HTR-8/SVneo (cell line): ENCODE measurements around the gene DUSP10.

Source experiments
- DNase-seq: peaks from one replicate; pipeline ENCODE4 v3.0.0; 2011; ENCODE audit warnings: low spot score, mixed read lengths; ENCODE audit not compliant: insufficient read length
- FAIRE-seq: peaks from 2 replicates; lab custom pipeline; 2011; peaks lifted over from hg19 to GRCh38; lab: Jason Lieb, UNC

Gene DUSP10

DNA sequence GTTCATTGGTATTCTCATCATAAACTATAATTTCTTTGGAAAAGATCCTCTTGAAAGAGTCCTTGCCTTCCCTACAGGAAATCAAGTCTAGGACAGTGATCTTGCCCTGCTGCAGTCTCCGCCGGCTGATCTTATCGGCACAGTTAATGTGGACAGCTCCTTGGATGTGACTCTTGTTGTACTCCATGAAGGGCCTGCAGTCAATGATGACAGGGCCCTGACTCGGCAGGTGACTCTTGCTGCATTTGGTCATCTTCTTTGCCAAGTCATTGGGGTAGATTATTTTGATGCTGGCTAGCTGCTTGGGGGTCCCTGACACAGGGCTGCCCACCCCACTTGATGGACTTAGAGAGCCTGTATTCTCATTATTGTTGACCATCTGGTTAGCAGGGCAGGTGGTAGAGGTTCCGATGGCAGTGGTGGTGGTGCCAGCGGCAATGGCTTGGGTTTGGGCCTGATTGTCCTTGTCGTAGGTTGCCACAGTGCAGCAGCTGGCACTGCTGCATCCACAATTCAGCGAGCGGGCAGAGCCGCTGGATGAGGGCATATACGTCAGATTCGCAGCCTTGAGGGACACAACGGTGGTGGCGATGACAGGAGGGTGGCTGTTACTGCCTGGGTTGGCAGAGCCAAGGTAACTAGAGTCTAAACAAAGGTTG lies 2.7 kb downstream of the DUSP10 start:
- DNase-seq: no peak
- FAIRE-seq: no peak

DNA sequence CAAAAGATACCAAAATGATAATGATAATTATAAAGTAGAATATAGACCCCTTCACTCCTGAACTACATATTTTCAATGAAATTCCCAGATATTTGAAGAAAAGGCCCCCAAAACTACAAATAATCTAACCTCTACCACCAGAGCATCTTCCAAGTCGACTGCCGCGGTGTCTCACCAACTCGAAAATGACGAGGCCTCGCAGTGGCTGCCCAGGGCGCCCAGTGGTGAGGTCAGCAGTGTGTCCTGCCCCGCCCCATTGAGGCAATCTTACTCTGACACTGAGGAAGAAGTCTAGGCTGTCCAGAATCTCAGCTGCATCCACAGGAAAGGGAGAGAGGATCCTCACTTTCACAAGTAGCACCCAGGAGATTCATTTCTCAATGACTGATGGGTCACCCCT lies 5.2 kb downstream of the DUSP10 start:
- DNase-seq: no peak
- FAIRE-seq: no peak

DNA sequence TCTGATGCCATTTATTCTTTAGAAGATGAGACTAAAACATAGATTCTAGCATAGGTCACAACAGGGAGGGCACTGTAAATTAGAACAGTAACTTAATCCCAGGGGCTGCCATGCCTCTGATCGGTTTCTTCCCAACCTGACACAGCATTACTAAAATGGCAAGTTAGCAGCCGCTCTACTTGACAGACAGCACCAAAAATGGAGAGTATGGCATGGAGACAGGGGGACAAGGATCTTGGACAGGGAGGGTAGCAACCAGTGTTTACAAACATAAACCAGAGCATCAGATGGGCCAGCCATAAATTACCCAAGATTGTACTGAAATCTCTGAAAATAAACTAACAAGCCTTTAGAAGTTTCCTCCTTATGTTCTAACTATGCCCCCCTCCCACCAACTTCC lies 5.9 kb downstream of the DUSP10 start:
- FAIRE-seq (no peak), DNase-seq (no peak)

DNA sequence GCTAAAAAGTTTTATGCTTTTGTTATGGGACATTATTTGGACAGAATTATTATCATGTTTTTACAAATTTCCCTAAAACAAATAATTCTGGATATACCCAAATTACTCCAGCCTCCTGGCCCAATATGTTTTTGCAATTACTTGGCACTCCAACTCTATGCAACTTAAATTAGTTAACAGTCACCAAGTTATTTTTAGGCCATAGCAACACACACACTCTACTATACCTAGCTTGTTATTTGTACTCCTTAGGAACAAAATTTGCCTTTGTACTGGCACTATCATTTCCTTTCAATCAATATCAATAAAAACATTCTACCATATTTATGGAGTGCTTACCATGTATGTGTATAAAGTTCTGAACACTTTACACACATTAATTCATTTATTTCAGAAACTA lies 7.7 kb downstream of the DUSP10 start:
- FAIRE-seq: no peak

DNA sequence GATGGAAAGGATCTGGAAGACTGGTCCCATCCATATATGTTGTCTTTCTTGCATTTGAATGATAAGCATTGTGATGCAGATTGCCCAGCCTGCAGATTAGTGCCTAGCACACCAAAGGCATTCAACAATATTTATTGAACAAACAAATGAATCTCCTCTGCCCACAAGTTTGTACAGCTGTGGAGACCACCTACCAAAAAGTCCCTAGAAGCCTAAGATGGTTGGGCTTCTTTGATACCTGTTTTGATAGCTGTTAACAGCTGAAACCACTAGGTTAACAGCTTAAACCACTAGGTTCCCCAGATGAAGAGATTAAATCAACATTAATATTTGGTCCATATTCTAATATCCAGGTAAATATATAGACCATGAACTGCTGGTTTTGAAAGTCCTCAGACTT lies 9.8 kb downstream of the DUSP10 start:
- no peak for FAIRE-seq

More for the DNA sequence above, 7.7 kb downstream of the DUSP10 start:
- DNase-seq: no peak

DNA sequence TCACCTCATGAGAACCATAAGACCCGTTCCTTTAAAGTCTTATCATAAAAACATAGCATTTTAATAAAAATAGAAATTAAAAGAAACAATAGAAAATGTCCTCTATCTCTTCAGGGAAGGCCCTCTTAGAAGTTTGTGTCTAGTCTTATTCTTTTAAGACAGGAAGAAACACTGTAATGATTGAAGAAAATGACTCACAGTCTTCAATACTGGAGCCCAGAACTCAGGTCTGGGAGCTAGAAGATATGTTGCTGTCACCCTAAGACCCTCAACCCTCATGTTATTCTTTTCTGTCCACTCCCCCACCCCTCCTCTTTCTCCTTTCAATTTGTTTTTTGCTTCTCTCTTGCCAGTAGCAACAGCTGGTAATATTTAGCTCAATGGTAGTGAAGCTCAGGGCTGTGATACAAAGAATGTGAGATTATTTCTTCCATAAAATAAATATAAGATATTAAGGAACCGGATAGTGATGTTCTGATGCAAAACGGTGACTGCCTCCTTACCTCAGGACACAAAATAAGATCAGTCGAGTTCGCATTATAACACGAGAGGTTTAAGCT lies 12.0 kb downstream of the DUSP10 start:
- DNase-seq: no peak
- FAIRE-seq: no peak

More for the DNA sequence above, 9.8 kb downstream of the DUSP10 start:
- no peak for DNase-seq

DNA sequence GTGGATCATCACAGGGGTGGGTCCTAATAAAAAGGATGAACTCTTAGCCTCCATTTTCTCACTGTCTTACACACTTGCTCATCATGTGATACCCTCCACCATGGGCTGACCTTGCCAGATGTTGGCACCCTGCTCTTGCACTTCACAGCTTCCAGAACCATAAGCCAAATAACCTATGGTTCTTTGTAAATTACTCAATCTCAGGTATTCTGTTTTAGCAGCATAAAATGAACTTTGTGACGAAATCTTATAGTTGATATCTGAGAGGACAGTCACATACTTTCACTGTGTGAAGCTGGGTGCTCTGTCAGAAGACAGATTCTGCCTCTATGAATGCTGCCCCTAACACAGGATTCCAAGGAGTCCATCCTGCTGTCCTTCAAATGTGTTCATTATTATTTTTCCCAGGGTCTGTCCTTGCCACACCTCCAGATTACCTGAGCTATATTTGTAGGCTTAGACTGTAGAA lies 13.8 kb downstream of the DUSP10 start:
- DNase-seq (no peak), FAIRE-seq (no peak)

DNA sequence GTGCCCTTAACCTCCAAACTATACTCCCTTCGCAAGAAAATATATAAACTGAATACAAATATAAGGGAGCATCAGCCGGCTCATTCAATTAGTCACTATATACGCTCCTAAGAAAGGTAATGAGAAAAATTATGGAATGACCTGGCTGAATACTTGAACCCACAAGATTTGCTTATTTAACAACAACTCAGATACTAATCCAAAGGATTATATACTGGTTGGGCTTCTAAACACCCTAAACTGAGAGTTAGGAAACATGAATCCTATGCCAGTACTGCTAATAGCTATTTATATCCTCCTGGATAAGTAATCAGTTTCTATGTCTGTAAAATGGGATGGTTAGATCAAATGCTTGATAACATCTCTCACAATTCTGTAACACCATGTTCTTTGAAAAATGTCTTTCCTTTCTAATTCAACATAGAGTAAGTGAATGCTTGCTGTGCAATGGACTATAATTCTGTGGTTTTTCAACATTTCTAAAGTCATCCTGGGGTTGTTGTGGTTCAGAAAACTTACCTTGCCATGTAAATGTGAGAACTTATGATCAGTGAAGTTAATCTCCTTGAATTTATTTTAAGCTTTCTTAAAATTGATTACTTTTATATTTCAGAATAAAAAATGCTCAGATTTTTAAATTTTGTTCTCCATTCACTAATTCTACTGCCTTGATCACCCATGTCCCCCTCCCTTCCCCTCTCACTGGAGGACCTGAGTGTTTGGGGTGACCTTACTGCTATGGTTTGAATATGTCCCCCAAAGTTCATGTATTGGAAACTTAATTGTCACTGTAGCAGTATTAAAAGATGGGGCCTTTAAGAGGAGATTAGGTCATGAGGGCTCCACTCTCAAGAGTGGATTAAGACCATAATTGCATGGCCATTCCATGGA lies 14.5 kb downstream of the DUSP10 start:
- DNase-seq: no peak
- FAIRE-seq: no peak

DNA sequence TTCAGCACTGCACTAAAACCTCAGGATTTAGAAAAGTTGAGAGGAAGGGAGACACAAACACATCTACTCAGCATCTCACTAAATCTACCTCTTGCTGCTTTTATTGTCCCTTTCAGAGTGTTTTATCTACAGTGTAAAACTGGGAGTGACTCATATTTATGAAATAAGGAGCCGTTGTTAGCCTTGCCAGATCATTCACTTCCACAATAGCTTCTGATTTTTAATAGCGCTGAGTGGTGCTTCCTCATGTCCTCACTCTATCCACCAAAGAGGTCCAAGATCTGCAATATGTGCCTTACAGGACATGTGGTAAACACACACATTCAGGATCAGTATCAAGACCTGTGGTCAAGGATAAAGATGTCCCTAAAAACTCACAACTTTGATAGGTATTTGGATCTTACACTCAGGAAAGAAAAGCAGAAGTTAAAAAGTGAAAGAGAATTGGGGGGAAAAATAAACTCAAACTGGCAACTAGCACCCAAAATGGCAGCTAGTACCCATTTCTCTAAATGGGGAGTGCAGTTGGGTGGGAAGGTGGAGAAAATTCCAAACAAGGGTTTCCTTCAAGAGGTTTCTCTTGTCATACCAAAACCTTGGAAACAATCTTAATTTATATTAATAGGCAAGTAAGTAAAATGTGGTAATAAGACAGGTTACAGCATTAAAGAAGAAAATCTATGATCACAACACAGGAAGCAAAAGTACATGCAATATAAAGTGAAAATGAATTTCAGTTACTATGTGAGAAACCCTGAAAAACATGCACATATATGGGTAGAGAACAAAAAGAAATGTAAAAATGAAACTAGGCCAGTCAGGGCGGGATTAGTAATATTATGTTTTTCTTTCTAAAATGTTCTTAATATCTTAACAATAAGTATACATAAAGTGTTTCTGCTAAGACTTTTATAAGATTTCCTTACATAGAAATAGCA lies 15.9 kb downstream of the DUSP10 start:
- FAIRE-seq (peak; percentile 77), DNase-seq (no peak)

DNA sequence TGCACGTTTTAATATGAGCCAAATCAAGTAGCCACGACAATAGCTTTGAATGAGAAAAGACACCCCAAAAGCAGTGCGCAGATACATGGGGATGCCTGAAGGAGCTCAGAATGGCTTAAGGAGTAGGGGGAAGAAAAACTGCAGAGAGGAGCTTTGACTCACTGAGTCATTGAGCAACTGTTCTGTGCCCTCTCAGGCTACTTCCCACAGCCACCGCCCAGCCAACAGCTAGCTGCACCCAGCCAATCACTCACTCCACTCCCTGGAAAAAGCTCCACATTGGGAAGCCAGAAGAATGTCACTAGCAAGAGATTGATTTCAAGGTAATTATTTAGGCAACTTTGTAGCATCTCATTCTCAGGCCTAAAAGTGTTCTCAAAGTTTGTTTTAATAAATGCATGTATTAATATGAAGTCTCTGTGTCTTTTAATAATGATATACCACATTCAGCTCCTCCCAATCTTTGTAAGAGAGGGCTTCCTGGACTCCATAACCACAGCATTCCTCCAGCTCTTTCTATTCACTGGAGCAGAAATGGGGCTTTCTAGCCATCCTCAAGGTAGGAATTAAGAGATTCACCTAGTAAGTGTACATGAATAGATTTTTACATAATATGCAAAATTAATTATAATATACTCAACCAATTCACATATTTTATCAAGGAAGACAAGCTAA lies 16.8 kb downstream of the DUSP10 start:
- DNase-seq (no peak), FAIRE-seq (no peak)

DNA sequence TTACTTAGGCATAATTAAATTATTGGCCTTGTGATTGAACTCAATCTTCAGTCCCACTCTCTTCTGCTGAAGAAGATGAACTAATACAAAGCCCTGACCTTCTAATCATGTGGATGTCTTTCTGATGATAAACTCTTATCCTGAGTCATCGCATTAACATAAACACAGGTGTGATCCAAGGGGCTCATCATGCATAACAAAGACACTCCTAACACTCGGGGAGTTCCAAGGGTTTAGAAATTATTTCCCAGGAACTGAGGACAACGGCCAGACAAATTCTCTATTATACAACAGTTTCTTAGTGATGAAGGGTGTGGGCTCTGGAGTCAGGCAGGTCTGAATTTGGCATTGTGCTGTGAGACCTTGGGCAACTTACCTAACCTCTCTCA lies 18.0 kb downstream of the DUSP10 start:
- DNase-seq: no peak
- FAIRE-seq: no peak

DNA sequence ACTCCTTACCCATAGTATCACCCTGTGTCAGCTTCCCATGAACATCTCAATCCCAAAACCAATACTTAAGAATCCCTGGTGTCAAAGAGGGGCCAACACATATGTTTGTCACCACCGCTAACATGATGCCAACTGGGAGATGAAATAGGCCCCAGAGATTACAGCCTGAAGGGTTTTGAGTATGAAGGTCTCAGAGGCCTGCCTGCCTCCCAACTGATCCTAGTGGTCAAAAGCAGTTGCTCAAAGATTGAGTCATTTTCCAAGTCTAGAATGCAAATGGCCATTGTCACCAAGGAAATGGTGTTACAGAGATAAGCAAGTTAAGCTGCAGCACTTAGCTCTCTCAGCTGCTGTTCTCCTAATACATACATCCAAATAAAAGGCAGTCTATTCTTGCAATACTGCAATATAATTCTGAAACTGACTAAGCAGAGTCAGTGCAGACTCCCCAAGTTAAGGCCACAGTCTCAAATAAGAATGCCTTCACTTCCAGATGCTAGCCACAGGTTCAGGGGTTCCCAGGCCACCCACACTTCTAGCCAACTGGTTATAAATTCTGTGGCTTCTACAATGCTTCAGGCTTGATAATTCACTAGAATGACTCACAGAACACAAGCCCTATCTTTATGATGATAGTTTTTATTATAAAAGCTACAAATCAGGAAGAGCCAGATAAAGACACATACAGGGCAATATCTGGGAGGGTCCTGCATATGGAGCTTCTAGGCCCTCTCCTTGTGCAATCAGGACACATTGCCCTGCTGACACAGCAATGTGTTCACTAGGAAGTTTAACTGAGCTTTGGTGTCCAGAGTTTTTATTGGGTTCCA lies 18.7 kb downstream of the DUSP10 start:
- FAIRE-seq (no peak), DNase-seq (no peak)

DNA sequence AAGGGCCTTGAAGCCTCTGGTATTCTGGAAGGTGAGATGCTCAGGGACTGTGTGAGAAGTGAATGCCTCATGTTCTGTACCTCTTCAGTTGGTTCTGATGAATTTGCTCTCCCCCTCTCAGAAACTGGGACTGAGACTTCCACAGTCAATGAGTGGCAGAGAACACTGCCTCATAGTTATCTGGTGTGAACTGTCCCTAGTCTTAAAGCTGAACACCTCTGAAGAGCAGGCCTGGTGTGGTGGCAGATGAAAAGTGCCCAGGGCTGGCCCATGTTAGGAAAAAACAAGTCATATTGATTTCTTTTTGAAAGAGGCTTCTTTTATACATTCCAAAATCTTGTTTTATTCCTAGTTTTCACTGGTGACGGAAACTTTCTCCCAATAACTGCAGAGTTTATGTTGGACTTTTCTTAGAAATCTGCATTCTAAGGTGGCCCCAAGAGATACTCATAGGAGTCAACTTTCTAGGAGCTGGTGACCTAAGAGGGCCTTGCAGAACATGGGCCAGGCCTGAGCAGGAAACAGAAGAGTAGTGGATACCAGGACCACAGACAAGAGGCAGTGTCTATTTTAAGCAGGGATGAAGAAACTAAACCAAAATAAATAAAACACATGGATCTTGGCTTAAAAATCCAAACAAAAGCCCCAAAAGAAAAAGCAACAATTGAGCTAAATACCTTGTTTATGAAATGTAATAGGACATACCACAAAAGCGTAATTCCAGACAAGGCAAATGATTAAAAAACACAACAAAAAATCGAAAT lies 19.5 kb downstream of the DUSP10 start:
- FAIRE-seq (no peak), DNase-seq (no peak)

DNA sequence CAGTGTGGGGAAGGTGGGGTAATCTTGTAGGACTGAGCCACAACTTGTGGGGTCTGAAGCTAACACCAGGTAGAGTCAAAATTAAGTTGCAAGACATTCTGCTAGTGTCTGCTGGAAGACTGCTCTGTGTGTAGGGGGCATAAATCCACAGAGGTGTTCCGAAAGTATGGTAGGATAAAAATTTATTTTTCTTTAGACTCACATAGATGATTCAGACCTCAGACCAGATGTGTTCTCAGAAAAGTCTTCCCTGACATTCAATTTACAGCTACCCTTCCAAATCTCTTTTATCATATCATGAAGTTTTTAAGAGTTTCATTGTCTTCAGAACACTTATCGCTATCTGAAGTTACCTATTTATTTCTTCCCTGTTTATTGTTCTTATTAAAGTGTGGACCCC lies 21.3 kb downstream of the DUSP10 start:
- FAIRE-seq: no peak
- DNase-seq: no peak

DNA sequence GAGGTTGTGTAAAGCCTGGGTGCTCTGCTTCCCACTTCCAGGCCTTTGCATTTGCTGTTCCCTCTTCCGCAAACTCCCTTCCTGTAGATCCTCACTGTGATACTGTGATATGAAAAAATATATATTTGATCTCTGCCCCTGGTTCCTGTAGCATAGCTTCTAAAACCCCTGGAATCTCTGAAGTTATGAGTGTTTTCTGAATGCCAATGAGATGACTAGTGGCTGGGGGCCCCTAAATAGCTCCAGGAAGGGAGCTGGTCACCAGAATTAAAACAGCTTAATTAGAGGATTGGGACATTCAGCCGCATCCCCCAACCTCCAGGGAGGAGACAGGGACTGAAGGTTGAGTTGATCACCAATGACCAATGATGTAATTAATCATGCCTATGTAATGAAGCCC lies 21.9 kb downstream of the DUSP10 start:
- FAIRE-seq (no peak), DNase-seq (no peak)

DNA sequence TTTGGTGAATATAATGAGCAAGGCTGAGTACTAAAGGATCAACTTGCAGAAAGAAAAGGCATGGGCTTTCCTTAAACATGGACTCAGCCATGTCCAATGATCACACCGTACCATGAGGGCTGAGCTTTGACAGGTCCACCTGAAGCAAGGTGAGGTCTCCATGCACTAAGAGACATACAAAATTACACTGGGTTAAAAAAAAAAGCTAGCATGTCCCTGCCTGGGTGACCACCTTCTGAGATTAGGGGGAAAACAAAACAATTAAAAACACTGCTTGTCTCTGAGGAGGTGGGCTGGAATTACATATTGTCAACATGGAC lies 22.7 kb downstream of the DUSP10 start:
- no peak for FAIRE-seq
- no peak for DNase-seq

DNA sequence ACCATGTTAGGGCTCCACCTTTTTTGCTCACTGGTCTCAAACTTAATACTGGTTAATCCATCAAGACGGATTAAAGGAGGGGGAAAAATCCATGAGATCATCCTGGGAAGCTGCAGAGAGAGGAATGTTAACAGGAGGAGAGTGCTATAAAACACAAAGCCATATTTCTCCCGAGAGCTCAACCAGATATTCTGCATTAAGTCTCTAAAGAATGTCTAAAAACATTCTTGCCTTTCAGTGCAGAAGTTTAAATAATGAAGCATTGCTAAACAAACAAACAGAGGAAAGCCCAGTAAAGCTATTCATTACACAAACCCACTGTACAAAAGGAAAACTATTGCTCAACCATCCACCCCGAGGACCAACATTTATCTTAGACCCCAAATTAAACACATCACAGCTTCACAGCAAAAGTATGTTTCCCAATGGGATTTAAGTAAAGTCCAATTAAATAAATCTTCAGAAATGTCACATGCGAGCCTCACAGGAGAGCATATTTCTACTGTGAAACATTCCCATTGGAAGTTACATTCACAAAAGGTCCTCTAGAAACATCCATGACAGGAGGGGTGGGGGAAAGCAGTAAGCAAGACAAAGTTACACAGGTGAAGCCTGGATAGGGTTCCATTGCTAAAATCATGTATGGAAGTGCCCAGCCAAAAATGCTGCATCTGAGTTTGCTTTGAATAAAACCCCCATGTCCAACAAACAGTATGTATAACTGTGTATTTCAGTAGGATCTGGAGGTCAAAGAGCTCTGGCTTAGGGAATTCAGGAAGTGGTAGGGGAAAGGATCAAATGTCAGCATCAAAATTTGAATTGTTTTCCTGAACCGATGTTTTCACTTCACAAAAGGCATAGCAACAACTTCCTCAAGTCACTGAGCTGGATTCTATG lies 23.3 kb downstream of the DUSP10 start:
- FAIRE-seq (no peak), DNase-seq (peak; percentile 49)
